Endothelial cell of umbilical vein (primary cell): ENCODE measurements around the gene SPO11. TPM values are rescaled to one million over a fixed set of nuclear protein-coding genes. Genes with fewer than 3 reads are reported as not detected.

Experiments used
- BruUV-seq: library from RNA; stranded (reverse); fragments of 400-500 nt; replicated peaks from 2 replicates; lab custom pipeline; 2021; lab: Mats Ljungman, UMichigan
- CTCF ChIA-PET: fragments of 300-600, 350-600 bp; sonication (Branson Sonifier 250); formaldehyde crosslinking; loops from one replicate; lab custom pipeline; 2021; ENCODE audit warnings: antibody characterized with exemption, inconsistent platforms; lab: Charles Lee
- POLR2A ChIA-PET: fragments of 300-600, 350-600 bp; sonication (Branson Sonifier 250); formaldehyde crosslinking; loops from one replicate; lab custom pipeline; 2021; ENCODE audit warnings: antibody characterized with exemption, inconsistent platforms; lab: Charles Lee
- DNase-seq: peaks from one replicate; pipeline ENCODE4 v3.0.0-alpha.2; 2011; ENCODE audit warnings: low read depth, low spot score
- FAIRE-seq: peaks from 2 replicates; lab custom pipeline; 2011; peaks lifted over from hg19 to GRCh38; lab: Jason Lieb, UNC
- H2AFZ ChIP-seq: 2 replicates; pipeline ENCODE4 v1.6.0; 2012; ENCODE audit warnings: low read depth, low read length, control low read depth, inconsistent platforms
- H3K27ac ChIP-seq: 2 replicates; pipeline ENCODE4 v1.5.1; 2011; ENCODE audit warnings: low read depth, mild to moderate bottlenecking, control low read depth, low read length, moderate library complexity; ENCODE audit not compliant: insufficient read depth
- H3K27me3 ChIP-seq, 2 experiments: 2 replicates each; pipeline versions ENCODE4 v1.6.0 to v1.6.1; 2011; ENCODE audit warnings: low read length in 2 of 2, mixed read lengths in 1 of 2; ENCODE audit not compliant: control insufficient read depth in 2 of 2, insufficient read depth in 2 of 2
- H3K36me3 ChIP-seq, 2 experiments: 2 replicates in 1 of 2; 3 replicates in 1 of 2; pipeline ENCODE4 v1.5.1; 2011; ENCODE audit warnings: low read length in 2 of 2, mild to moderate bottlenecking in 1 of 2, moderate library complexity in 1 of 2; ENCODE audit not compliant: control insufficient read depth in 2 of 2, insufficient read depth in 2 of 2; ENCODE audit errors: extremely low read depth in 1 of 2
- H3K4me1 ChIP-seq: 3 replicates; pipeline ENCODE4 v1.5.1; 2011; ENCODE audit warnings: mild to moderate bottlenecking, low read length; ENCODE audit not compliant: control insufficient read depth, insufficient read depth; ENCODE audit errors: extremely low read depth
- H3K4me2 ChIP-seq: 2 replicates; pipeline ENCODE4 v1.6.1; 2011; ENCODE audit warnings: low read length, control low read depth, mixed read lengths; ENCODE audit not compliant: insufficient read depth
- H3K4me3 ChIP-seq, 3 experiments: fragments of 200-600 bp in 1 of 3; sonication (generic), shearing (Covaris generic) in 1 of 3; replicated peaks in 1 of 3; 2 replicates each; pipeline ENCODE4 v1.5.1; 2011 to 2016; ENCODE audit warnings: control low read depth in 3 of 3, low read length in 3 of 3, mild to moderate bottlenecking in 2 of 3, inconsistent platforms in 1 of 3, low read depth in 1 of 3, moderate library complexity in 1 of 3; ENCODE audit not compliant: insufficient read depth in 1 of 3
- H3K79me2 ChIP-seq: 2 replicates; pipeline ENCODE4 v1.6.0; 2012; ENCODE audit warnings: low read length, inconsistent platforms; ENCODE audit not compliant: control insufficient read depth, insufficient read depth
- H3K9ac ChIP-seq: replicated peaks from 2 replicates; pipeline ENCODE3; 2011; ENCODE audit warnings: low read length, control low read depth; ENCODE audit not compliant: insufficient read depth; ENCODE audit errors: extremely low read depth
- H3K9me1 ChIP-seq: replicated peaks from 3 replicates; pipeline ENCODE4 v1.6.0; 2011; ENCODE audit warnings: mild to moderate bottlenecking, low read length; ENCODE audit not compliant: control insufficient read depth, insufficient read depth; ENCODE audit errors: extremely low read depth
- H3K9me3 ChIP-seq: replicated peaks from 2 replicates; pipeline ENCODE4 v1.5.1; 2012; ENCODE audit warnings: low read length, inconsistent platforms; ENCODE audit not compliant: control insufficient read depth, insufficient read depth
- H4K20me1 ChIP-seq: replicated peaks from 2 replicates; pipeline ENCODE3; 2011; ENCODE audit warnings: mild to moderate bottlenecking, low read length; ENCODE audit not compliant: control insufficient read depth, insufficient read depth; ENCODE audit errors: extremely low read depth
- CTCF ChIP-seq, 2 donors: IDR thresholded peaks; 1 replicate in 1 of 2; 2 replicates in 1 of 2; pipeline ENCODE4 v1.5.1; 2011; ENCODE audit warnings: low read length in 2 of 2, mild to moderate bottlenecking in 2 of 2, moderate library complexity in 2 of 2, control low read depth in 1 of 2, inconsistent platforms in 1 of 2, low read depth in 1 of 2; ENCODE audit not compliant: insufficient read depth in 1 of 2; ENCODE audit errors: extremely low read depth in 1 of 2
- EZH2 ChIP-seq: IDR thresholded peaks from 2 replicates; pipeline ENCODE4 v1.6.1; 2012; ENCODE audit warnings: borderline replicate concordance, low read depth, mild to moderate bottlenecking, moderate library complexity, low read length, inconsistent platforms; ENCODE audit not compliant: severe bottlenecking
- FOS ChIP-seq: IDR thresholded peaks from 2 replicates; pipeline ENCODE4 v1.6.1; 2011; ENCODE audit warnings: mild to moderate bottlenecking, low read length, moderate library complexity, borderline replicate concordance; ENCODE audit not compliant: insufficient read depth
- GATA2 ChIP-seq: IDR thresholded peaks from 2 replicates; pipeline ENCODE4 v1.7.0; 2011; ENCODE audit warnings: low read depth, mild to moderate bottlenecking, moderate library complexity, mixed read lengths, low read length; ENCODE audit not compliant: insufficient read length, insufficient read depth
- JUN ChIP-seq: IDR thresholded peaks from 2 replicates; pipeline ENCODE4 v1.6.1; 2011; ENCODE audit warnings: borderline replicate concordance, low read depth; ENCODE audit not compliant: insufficient read length, insufficient read depth
- MAX ChIP-seq: IDR thresholded peaks from 2 replicates; pipeline ENCODE4 v1.6.1; 2011; ENCODE audit not compliant: insufficient read depth, insufficient read length
- MYC ChIP-seq: IDR thresholded peaks from one replicate; pipeline ENCODE4 v1.6.1; 2011; ENCODE audit warnings: mild to moderate bottlenecking, low read depth, low read length
- POLR2A ChIP-seq: IDR thresholded peaks from 2 replicates; pipeline ENCODE4 v1.6.1; 2012; ENCODE audit warnings: low read depth, mild to moderate bottlenecking, control low read depth, low read length
- POLR2AphosphoS5 ChIP-seq: IDR thresholded peaks from 2 replicates; pipeline ENCODE4 v1.6.1; 2012; ENCODE audit warnings: low read depth, mild to moderate bottlenecking, control low read depth, low read length, moderate library complexity; ENCODE audit not compliant: insufficient read depth
- dilution Hi-C: fragments of 300-500 bp; cut with MboI; formaldehyde crosslinking; loops from one replicate; pipeline ENCODE4 v1.15.0; 2019; ENCODE audit warnings: low sequenced_read_pairs; ENCODE audit not compliant: extremely low pct_ligation_motif_present
- intact Hi-C: fragments of 100-400 bp; cut with micrococcal nuclease; formaldehyde crosslinking; loops from one replicate; pipeline ENCODE4 v1.10.0; 2022
- polyA plus RNA-seq, 4 experiments: library from polyadenylated mRNA; depleted of rRNA in 3 of 4; stranded (reverse) in 3 of 4; unstranded in 1 of 4; fragments of >200 nt; gene quantifications; 2 replicates each; pipeline versions ENCODE4 v1.2.1 to v1.2.3, GENCODE V29; 2011 to 2012; ENCODE audit warnings: missing spikeins in 1 of 4
- total RNA-seq: library from RNA; stranded (reverse); gene quantifications from 2 replicates; pipeline ENCODE4 v1.2.3, GENCODE V29; 2021

The SPO11 gene
- total and polyA plus RNA-seq, 2 donors (not counting 3 experiments of a cell fraction or from before 2014, with no cell fraction given), result not detected

- Histone ChIP-seq H3K27ac (no peak overlapping the region), H3K4me2 (no peak overlapping the region), H3K36me3 (no peaks in the 10 kb centered on the region), H3K79me2 (no peaks in the 10 kb centered on the region), H3K9me3 (no peaks in the 10 kb centered on the region), H3K9ac (no peak overlapping the region), H3K4me3 (no peak overlapping the region), H4K20me1 (no peaks in the 10 kb centered on the region), H3K27me3 (peaks cover 0 to 1% of the 10 kb centered on the region in 2 experiments), H3K9me1 (no peaks in the 10 kb centered on the region), H2AFZ (no peak overlapping the region), H3K4me1 (no peaks in the 10 kb centered on the region)
- FAIRE-seq (no peak), DNase-seq (no peak)
- intact Hi-C loops (no loop called here), dilution Hi-C loops (no loop called here)
- POLR2A ChIA-PET, result no interaction called here
- CTCF ChIA-PET, result no interaction called here
- no TSS peak for BruUV-seq
- TF ChIP-seq POLR2AphosphoS5 (no peak), MAX (no peak), MYC (no peak), GATA2 (no peak), FOS (no peak), POLR2A (no peak), JUN (no peak), EZH2 (no peak), CTCF (IDR thresholded peaks at IDR 0.05; ENCODE audit: extremely low read depth in 1 of 2, insufficient read depth in 1 of 2, low read depth in 1 of 2, low read length in 2 of 2) (no peak)
Observed at GRCh38 chr20:57292611-57293010, 37.0 kb upstream of the SPO11 start.
